ENCODE data around the gene JAG2.

Gene JAG2

DNA sequence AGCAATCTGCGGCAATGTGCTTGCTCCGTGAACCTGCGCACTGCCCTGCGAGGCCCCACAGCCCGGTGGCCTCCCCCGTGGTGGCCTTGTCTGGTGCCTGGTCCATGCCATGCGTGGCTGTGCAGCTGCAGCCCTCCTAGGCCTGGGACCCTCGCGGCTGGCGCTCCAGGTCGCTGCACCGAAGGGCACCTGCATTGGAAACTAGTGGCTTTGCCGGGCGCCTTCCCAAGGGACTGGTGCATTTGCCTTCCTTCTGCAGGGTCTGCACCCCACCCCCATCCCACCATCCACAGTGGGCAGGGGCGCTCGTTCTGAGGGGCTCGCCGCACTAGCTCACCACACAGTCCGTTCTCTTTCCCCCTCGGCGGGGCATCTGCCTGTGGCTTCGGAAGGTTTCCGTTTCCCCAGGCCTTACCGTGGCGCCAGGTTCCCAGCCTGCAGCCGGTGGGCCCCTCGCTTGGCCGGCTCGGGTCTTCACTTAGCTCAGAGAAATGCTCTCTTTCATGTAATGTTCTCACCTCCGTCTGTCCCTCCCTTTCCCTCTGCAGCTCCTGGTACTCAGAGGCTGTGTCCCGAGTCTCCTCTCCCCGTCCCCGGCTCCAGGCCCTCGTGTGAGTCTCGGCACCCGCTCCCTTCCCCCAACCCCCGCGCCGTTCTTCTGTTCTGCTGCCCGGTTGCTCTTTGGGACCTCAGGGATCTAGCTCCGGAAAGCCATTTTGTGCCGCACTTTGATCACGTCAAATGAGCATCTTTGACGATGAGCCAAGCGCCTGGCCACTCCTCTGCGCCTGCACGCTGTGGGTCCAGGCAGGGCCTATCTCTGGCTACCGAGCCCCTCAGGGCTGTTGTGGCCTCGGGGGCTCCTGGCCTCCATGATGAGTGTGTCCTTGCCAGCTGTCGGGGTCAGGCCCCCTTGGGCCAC, 31.9 kb downstream of the JAG2 start:
- no peak overlapping the region for H2AFZ ChIP-seq (ENCODE audit: low read depth, low read length)
- peaks cover 10% of the 10 kb centered on the region for H3K9me3 ChIP-seq (ENCODE audit: insufficient read depth, low read length, severe bottlenecking)
- H3K9ac ChIP-seq (ENCODE audit: low read depth, low read length), result no peak overlapping the region
- no peaks in the 10 kb centered on the region for H3K36me3 ChIP-seq (ENCODE audit: insufficient read depth, low read length)
- H3K4me1 ChIP-seq (ENCODE audit: insufficient read depth, low read length), result no peaks in the 10 kb centered on the region
- H3K79me2 ChIP-seq (ENCODE audit: insufficient read depth, low read length), result no peaks in the 10 kb centered on the region
- no peak for DNase-seq
- H3K4me2 ChIP-seq (ENCODE audit: insufficient read depth, low read length), result no peak overlapping the region
- no peaks in the 10 kb centered on the region for H4K20me1 ChIP-seq (ENCODE audit: insufficient read depth, low read length)
- ATAC-seq (ENCODE audit: insufficient read depth, low read depth), result no peak
- no peak overlapping the region for H3K27ac ChIP-seq (ENCODE audit: low read length)
- TF ChIP-seq, protein P1, sequence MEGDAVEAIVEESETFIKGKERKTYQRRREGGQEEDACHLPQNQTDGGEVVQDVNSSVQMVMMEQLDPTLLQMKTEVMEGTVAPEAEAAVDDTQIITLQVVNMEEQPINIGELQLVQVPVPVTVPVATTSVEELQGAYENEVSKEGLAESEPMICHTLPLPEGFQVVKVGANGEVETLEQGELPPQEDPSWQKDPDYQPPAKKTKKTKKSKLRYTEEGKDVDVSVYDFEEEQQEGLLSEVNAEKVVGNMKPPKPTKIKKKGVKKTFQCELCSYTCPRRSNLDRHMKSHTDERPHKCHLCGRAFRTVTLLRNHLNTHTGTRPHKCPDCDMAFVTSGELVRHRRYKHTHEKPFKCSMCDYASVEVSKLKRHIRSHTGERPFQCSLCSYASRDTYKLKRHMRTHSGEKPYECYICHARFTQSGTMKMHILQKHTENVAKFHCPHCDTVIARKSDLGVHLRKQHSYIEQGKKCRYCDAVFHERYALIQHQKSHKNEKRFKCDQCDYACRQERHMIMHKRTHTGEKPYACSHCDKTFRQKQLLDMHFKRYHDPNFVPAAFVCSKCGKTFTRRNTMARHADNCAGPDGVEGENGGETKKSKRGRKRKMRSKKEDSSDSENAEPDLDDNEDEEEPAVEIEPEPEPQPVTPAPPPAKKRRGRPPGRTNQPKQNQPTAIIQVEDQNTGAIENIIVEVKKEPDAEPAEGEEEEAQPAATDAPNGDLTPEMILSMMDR (IDR thresholded peaks at IDR 0.05; ENCODE audit: borderline replicate concordance, extremely low read depth, low read length, poor library complexity, severe bottlenecking), result no peak
- TF ChIP-seq EZH2 (IDR thresholded peaks at IDR 0.05; ENCODE audit: borderline replicate concordance, low read depth, low read length, severe bottlenecking), result no peak
- no peaks in the 10 kb centered on the region for H3K27me3 ChIP-seq (ENCODE audit: insufficient read depth, low read length, poor library complexity)
- H3K4me3 ChIP-seq (ENCODE audit: low read depth in 1 of 2, low read length in 2 of 2), result no peak overlapping the region

DNA sequence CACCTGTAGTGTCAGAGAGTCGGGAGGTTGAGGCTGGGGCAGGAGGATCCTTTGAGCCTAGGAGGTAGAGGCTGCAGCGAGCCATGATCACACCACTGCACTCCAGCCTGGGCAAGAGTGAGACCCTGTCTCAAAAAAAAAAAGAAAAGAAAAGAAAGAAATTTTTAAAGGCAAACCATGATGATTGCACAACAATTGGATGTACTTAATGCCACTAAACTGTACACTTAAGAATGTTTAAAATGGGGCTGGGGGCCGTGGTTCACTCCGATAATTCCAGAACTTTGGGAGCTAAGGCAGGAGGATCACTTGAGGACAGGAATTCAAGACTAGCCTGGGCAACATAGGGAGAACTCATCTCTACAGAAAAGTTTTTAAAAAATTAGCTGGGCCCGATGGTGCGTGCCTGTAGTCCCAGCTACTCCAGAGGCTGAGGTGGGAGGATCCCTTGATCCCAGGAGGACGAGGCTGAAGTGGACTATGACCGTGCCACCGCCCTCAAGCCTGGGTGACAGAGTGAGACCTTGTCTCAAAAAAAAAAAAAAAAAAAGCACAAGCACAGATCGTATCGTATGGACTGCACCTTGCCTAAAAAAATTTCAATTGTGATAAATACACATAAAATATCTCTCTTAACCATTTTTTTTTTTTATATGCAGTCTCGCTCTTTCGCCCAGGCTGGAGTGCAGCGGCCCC, 32.7 kb downstream of the JAG2 start:
- H3K4me2 ChIP-seq (ENCODE audit: insufficient read depth, low read length), result no peak overlapping the region
- no peaks in the 10 kb centered on the region for H3K36me3 ChIP-seq (ENCODE audit: insufficient read depth, low read length)
- no peaks in the 10 kb centered on the region for H3K27me3 ChIP-seq (ENCODE audit: insufficient read depth, low read length, poor library complexity)
- no peak for DNase-seq
- no peak for ATAC-seq (ENCODE audit: insufficient read depth, low read depth)
- H3K9me3 ChIP-seq (ENCODE audit: insufficient read depth, low read length, severe bottlenecking), result peaks cover 17% of the 10 kb centered on the region
- no peaks in the 10 kb centered on the region for H3K79me2 ChIP-seq (ENCODE audit: insufficient read depth, low read length)
- TF ChIP-seq EZH2 (IDR thresholded peaks at IDR 0.05; ENCODE audit: borderline replicate concordance, low read depth, low read length, severe bottlenecking), result no peak
- no peak overlapping the region for H3K4me3 ChIP-seq (ENCODE audit: low read depth in 1 of 2, low read length in 2 of 2)
- no peaks in the 10 kb centered on the region for H4K20me1 ChIP-seq (ENCODE audit: insufficient read depth, low read length)
- H3K4me1 ChIP-seq (ENCODE audit: insufficient read depth, low read length), result no peaks in the 10 kb centered on the region
- H3K9ac ChIP-seq (ENCODE audit: low read depth, low read length), result no peak overlapping the region
- H3K27ac ChIP-seq (ENCODE audit: low read length), result no peak overlapping the region
- H2AFZ ChIP-seq (ENCODE audit: low read depth, low read length), result no peak overlapping the region

DNA sequence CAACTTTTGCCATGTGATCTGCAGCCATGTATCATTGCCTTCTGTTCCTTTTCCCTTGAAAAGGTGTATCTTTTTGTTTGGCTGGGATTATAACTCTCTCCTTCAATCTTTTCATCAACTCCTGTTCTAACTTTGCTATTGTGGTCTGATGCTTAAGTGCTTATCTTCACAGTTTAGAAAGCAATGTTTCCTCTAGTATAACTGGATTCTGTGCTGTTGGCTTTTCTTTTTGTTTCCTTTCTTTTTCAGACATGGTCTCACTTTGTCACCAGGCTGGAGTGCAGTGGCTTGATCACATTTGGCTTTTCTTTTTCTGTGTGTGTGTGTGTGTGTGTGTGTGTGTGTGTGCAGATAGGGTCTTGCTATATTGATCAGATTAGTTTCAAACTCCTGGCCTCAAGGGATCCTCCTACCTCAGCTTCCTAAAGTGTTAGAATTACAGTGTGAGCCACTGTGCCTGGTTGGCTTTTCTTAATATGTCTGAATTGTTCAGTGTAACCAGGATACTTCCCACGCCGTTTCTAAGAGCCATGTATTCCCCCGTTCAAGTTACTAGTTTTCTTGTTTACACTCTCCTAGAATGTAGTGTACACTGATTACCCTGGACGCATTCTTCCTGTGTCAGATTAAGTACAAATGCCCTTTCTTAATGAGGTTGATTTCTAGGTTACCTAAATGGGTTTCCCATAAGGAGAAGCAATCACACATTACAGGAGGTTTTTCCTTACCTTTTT, 35.5 kb downstream of the JAG2 start:
- no peak overlapping the region for H3K4me3 ChIP-seq (ENCODE audit: low read depth in 1 of 2, low read length in 2 of 2)
- no peak overlapping the region for H3K9ac ChIP-seq (ENCODE audit: low read depth, low read length)
- H3K4me2 ChIP-seq (ENCODE audit: insufficient read depth, low read length), result no peak overlapping the region
- H3K27me3 ChIP-seq (ENCODE audit: insufficient read depth, low read length, poor library complexity), result no peaks in the 10 kb centered on the region
- no peak for DNase-seq
- no peak for TF ChIP-seq EZH2 (IDR thresholded peaks at IDR 0.05; ENCODE audit: borderline replicate concordance, low read depth, low read length, severe bottlenecking)
- TF ChIP-seq, protein P1 (IDR thresholded peaks at IDR 0.05; ENCODE audit: borderline replicate concordance, extremely low read depth, low read length, poor library complexity, severe bottlenecking), result no peak
- ATAC-seq (ENCODE audit: insufficient read depth, low read depth), result no peak
- peaks cover 6% of the 10 kb centered on the region for H3K9me3 ChIP-seq (ENCODE audit: insufficient read depth, low read length, severe bottlenecking)
- H3K4me1 ChIP-seq (ENCODE audit: insufficient read depth, low read length), result no peaks in the 10 kb centered on the region
- H3K79me2 ChIP-seq (ENCODE audit: insufficient read depth, low read length), result no peaks in the 10 kb centered on the region
- no peaks in the 10 kb centered on the region for H3K36me3 ChIP-seq (ENCODE audit: insufficient read depth, low read length)
- H3K27ac ChIP-seq (ENCODE audit: low read length), result no peak overlapping the region
- H2AFZ ChIP-seq (ENCODE audit: low read depth, low read length), result no peak overlapping the region
- H4K20me1 ChIP-seq (ENCODE audit: insufficient read depth, low read length), result no peaks in the 10 kb centered on the region

Data from DND-41 (cell line).